Mammary epithelial cell (primary cell): Measurements from ENCODE around the gene PAPLN.

Experiments used
- CTCF ChIP-seq, 2 donors: IDR thresholded peaks in 1 of 2; conservative IDR thresholded peaks in 1 of 2; 2 replicates each; pipeline ENCODE4 v1.5.1; 2011 to 2012; ENCODE audit warnings: inconsistent platforms in 2 of 2, low read length in 2 of 2, mild to moderate bottlenecking in 2 of 2, control low read depth in 1 of 2, low read depth in 1 of 2; ENCODE audit not compliant: insufficient read depth in 1 of 2; ENCODE audit errors: extremely low read depth in 1 of 2
- EZH2 ChIP-seq: IDR thresholded peaks from 2 replicates; pipeline ENCODE4 v1.6.1; 2012; ENCODE audit warnings: low read length, inconsistent platforms, borderline replicate concordance

GRCh38 chr14:73225496-73225895 lies 11.8 kb upstream of the PAPLN start:
- TF ChIP-seq CTCF (conservative IDR thresholded peaks at IDR 0.05 in 1 of 2, IDR thresholded peaks at IDR 0.05 in 1 of 2; ENCODE audit: extremely low read depth in 1 of 2, insufficient read depth in 1 of 2, low read depth in 1 of 2, low read length in 2 of 2) (no peak), EZH2 (no peak)
